Measurements from ENCODE around the gene ADAMTS3.

ADAMTS3 gene

DNA sequence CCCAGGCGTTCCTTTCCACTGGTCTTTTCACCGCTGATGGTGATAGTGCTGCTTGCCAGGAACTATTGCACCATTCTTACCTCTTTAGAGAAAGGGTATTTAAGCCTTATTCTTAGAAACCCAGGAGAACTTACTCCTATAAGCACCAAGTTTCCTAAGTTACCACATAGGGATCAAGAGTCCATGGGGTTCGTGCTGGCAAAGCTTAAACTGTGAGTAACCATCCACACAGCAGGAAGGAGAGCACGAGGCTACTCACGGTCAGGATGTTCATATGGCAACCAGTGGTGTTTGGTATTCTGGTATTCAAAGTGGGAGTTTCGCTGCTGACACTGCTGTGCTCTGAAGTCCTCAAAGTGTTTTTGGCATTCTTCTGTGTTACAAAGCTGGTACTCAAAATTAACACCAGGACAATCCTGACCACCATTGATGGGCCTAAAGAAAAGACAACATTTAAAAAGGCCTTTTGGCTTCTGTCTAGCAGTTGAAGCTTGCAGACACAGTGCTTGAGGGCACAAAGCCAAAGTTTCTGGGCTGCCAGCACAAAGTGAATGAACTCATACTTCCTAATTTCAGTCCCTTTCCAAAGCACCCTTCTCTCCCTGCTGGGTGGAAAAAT, 256.9 kb downstream of the ADAMTS3 start:
- peak overlapping the region; percentile 10; the same call in 1 of the 2 replicates for H3K4me3 ChIP-seq (ENCODE audit: low read depth, low read length)

DNA sequence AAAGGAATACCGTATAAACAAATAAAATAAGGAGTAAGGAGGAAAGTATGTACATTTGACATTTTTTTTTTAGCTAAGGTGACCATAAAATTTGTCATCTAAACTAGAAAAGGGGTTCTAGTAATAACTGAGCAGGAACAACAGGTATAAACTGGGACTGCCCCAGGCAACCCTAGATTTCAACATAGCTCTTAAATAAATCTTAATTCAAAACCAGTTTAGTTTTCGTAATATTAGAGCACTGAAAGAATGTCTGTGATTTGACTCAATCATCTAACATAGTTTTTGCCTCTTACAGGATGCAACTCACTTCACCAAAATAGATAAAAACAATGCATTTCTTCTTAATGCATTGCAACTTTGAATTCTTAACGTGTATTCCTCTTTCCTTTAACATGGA, 257.7 kb downstream of the ADAMTS3 start:
- ChIA-PET POLR2A (no interaction called here), CTCF (interaction anchor here (1.4 to 10.0 kb wide), 3 partner anchors 8 to 157 kb away, joined by 4 to 70 read pairs (median 51); no protein-coding TSS in a partner anchor)
- DNase-seq (ENCODE audit: low read depth, low spot score) = no peak
- TF ChIP-seq, protein P1, sequence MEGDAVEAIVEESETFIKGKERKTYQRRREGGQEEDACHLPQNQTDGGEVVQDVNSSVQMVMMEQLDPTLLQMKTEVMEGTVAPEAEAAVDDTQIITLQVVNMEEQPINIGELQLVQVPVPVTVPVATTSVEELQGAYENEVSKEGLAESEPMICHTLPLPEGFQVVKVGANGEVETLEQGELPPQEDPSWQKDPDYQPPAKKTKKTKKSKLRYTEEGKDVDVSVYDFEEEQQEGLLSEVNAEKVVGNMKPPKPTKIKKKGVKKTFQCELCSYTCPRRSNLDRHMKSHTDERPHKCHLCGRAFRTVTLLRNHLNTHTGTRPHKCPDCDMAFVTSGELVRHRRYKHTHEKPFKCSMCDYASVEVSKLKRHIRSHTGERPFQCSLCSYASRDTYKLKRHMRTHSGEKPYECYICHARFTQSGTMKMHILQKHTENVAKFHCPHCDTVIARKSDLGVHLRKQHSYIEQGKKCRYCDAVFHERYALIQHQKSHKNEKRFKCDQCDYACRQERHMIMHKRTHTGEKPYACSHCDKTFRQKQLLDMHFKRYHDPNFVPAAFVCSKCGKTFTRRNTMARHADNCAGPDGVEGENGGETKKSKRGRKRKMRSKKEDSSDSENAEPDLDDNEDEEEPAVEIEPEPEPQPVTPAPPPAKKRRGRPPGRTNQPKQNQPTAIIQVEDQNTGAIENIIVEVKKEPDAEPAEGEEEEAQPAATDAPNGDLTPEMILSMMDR (IDR thresholded peaks at IDR 0.05; ENCODE audit: insufficient read depth, low read length, missing control alignments) = no peak
- no peak overlapping the region for H3K4me3 ChIP-seq (ENCODE audit: low read depth, low read length)

More for the DNA sequence above, 256.9 kb downstream of the ADAMTS3 start:
- POLR2A ChIA-PET = interaction anchor here (0.9 kb wide), 1 partner anchor 8 kb away, joined by 3 read pairs; no protein-coding TSS in a partner anchor
- peak; percentile 81 for DNase-seq (ENCODE audit: low read depth, low spot score)
- TF ChIP-seq, protein P1 (IDR thresholded peaks at IDR 0.05; ENCODE audit: insufficient read depth, low read length, missing control alignments) = no peak
- CTCF ChIA-PET = interaction anchor here (0.7 to 10.0 kb wide), 6 partner anchors 9 to 156 kb away, joined by 3 to 70 read pairs (median 5); no protein-coding TSS in a partner anchor

DNA sequence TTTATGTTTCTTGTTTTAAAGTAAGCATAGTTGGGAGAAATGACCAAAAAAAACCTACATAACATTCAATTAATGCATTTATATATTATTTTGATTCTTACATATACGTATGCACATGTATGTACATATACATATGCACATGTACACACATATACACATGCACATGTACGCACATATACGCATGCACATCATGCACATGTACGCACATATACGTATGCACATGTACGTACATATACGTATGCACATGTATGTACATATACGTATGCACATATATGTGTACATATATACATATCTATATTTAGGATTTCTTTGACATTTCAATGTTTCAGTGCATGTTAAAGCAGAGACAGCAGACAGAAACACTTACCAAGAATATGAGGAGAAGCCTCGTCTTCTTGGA, 263.4 kb downstream of the ADAMTS3 start:
- CTCF ChIA-PET = interaction anchor here (1.1 to 5.7 kb wide), 7 partner anchors 8 to 715 kb away, joined by 3 to 51 read pairs (median 5); no protein-coding TSS in a partner anchor
- DNase-seq (ENCODE audit: low read depth, low spot score) = no peak
- POLR2A ChIA-PET = no interaction called here
- H3K4me3 ChIP-seq (ENCODE audit: low read depth, low read length) = no peak overlapping the region
- TF ChIP-seq, protein P1 (IDR thresholded peaks at IDR 0.05; ENCODE audit: insufficient read depth, low read length, missing control alignments) = no peak

DNA sequence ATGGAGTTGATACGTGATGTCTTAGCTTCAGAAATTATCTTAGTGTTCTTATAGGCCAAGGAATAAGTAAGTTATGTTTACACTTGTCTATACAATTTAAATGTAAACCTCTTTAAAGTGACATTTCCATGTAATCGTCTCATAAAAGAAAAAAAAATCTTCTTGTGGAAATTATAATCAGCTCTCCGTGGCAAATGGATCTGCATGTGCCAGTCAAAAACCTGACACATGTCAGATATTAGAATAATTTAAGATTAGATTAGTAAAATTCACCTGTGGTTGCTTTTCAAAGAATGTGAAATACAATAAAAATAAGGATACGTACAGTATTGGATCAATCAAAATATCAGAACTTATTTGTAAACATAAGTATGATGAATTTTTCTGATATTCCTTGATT, 263.9 kb downstream of the ADAMTS3 start:
- ChIA-PET POLR2A (no interaction called here), CTCF (interaction anchor here (1.1 to 5.7 kb wide), 9 partner anchors 8 to 716 kb away, joined by 3 to 51 read pairs (median 4); no protein-coding TSS in a partner anchor)
- no peak for DNase-seq (ENCODE audit: low read depth, low spot score)
- H3K4me3 ChIP-seq (ENCODE audit: low read depth, low read length) = no peak overlapping the region
- TF ChIP-seq, protein P1 (IDR thresholded peaks at IDR 0.05; ENCODE audit: insufficient read depth, low read length, missing control alignments) = no peak

DNA sequence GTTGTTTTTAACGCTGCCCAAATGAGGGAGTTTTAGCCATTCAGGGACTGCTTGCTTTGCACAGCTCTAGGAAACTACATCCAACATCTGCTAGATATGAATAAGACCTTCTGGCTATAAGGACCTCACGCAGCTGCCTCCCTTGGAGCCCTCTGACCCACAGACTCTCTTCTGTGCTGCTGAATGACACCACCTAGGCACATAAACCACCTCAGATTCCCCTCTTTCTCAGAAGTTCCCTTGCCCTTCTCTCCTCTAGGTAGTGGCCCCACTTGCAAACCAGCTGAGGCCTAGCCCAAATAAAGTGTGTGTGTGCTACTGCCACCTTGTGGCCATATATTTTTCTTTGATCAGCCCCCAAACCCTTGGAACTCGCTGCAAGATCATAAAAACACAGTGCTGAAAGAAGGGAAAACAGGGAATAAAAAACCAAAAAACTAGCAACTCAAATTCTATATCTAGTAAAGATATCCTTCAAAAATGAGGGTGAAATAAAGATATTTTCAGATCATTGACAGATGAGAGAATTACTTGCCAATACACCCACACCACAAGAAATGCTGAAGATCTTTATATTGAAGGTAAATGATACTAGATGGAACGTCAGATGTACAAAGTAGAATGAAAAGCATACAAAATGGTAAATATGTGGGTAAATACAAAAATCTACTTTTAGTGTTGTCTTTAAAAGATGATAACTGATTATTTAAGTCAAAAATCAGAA, 265.9 kb downstream of the ADAMTS3 start:
- POLR2A ChIA-PET = no interaction called here
- CTCF ChIA-PET = interaction anchor here (0.6 to 5.7 kb wide), 27 partner anchors 8 to 1033 kb away, joined by 3 to 51 read pairs (median 3); no protein-coding TSS in a partner anchor
- no peak overlapping the region for H3K4me3 ChIP-seq (ENCODE audit: low read depth, low read length)
- TF ChIP-seq, protein P1 (IDR thresholded peaks at IDR 0.05; ENCODE audit: insufficient read depth, low read length, missing control alignments) = peak; percentile 65
- DNase-seq (ENCODE audit: low read depth, low spot score) = no peak

DNA sequence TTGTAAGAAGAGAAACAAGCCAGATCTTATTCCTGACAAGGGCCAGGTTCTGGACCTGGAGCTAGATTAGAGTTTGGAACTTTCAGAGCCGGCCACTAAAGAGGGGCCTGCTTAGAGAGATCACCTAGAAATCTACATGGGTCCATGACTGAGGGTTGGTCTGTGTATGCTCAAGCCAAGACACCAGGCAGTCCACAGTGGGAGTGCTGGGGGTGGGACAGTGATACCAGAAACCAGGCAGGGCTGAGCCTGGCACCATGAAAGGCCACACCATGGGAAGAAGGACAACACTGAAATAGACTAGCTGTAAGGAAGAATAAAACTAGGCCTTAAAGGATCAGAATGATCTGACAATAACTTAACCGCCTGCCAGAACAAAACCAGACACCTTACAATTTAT, 267.3 kb downstream of the ADAMTS3 start:
- ChIA-PET POLR2A (no interaction called here), CTCF (interaction anchor here (0.6 to 5.7 kb wide), 18 partner anchors 9 to 721 kb away, joined by 3 to 51 read pairs (median 3); no protein-coding TSS in a partner anchor)
- no peak for DNase-seq (ENCODE audit: low read depth, low spot score)
- no peak overlapping the region for H3K4me3 ChIP-seq (ENCODE audit: low read depth, low read length)
- TF ChIP-seq, protein P1 (IDR thresholded peaks at IDR 0.05; ENCODE audit: insufficient read depth, low read length, missing control alignments) = no peak

Measured in AG04449 (cell line).